ENCODE measurements around the gene SEMA4B. TPM values are rescaled to one million over a fixed set of nuclear protein-coding genes. Genes with fewer than 3 reads are reported as not detected.
A peak's percentile ranks its signal among the peaks of the same experiment; 100 is the strongest.
"Not testable (repeated sequence)": the region's sequence is repeated elsewhere in the genome, so short reads cannot be mapped to it uniquely, and the experiment has no call there.

SEMA4B gene
- polyA plus RNA-seq, 3 donors = 13.2 to 65.0 (median 22.0) TPM

DNA sequence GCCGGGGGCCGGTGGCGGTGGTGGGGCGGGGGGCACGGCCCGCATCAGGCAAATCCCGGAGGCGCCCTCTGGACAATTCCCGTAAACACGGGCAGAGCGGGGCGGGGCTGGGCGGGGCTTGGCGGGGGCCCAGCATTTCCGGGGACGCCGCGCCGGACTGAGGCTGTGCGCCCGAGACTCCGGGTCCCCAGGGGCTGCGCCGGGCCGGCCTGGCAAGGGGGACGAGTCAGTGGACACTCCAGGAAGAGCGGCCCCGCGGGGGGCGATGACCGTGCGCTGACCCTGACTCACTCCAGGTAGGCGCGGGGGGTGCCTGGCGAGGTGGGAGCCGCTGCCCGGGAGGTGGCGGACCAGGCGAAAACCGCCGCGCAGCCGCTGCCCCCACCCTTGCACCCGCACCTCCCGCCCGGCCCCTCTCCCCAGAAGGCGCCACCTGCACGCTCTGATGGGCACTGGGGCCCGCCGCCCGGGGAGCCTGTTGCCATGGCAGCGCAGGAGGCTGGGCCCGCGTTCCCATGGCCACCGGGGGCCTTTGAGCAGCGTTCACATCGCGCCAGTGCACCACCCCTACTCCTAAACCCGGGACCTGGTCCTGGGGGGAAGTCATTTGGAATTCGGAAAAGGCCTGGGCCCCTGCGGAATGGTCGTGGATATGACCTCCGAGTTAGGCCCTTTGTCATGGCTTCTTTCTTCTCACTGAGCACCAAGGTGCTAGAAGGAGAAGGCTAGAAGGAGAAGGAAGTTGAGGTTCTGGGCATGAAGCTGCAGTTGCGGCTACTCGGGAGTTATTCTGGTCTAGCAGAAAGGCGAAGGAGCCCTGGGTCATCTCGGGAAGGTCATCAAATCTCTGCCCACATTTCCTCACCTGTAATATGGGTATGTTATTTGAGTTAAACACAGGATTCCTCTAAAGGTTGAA, 16.1 kb upstream of the SEMA4B start:
- Histone ChIP-seq H3K9ac (ENCODE audit: insufficient read depth, low read length, poor library complexity, severe bottlenecking) (peak overlapping the region; percentile 75), H2AFZ (ENCODE audit: insufficient read depth, low read depth, low read length, poor library complexity, severe bottlenecking) (peak overlapping the region; percentile 72), H3K4me3 (replicated peaks in 1 of 3; ENCODE audit: low read depth in 2 of 3, low read length in 3 of 3) (peak overlapping the region; percentile 73 to 91 (median 90)), H3K79me2 (ENCODE audit: insufficient read depth, low read length) (peaks cover 44% of the 10 kb centered on the region), H3K27ac (ENCODE audit: low read depth in 1 of 2, low read length in 2 of 2) (peak overlapping the region; percentile 59 to 75), H3K9me3 (replicated peaks in 1 of 2; ENCODE audit: control insufficient read depth in 1 of 2, insufficient read depth in 1 of 2, low read length in 2 of 2) (no peaks in the 10 kb centered on the region), H3K36me3 (replicated peaks in 1 of 2; ENCODE audit: control insufficient read depth in 1 of 2, insufficient read depth in 2 of 2, low read length in 2 of 2) (no peaks in the 10 kb centered on the region), H3K27me3 (ENCODE audit: control insufficient read depth in 2 of 2, insufficient read depth in 2 of 2, low read length in 2 of 2) (no peaks in the 10 kb centered on the region), H4K20me1 (ENCODE audit: insufficient read depth, low read length) (peaks cover 29% of the 10 kb centered on the region), H3K4me2 (replicated peaks; ENCODE audit: extremely low read depth, low read length, poor library complexity, severe bottlenecking) (peak overlapping the region; percentile 91), H3K4me1 (ENCODE audit: control insufficient read depth in 1 of 2, insufficient read depth in 2 of 2, low read length in 2 of 2) (peaks cover 54 to 70% of the 10 kb centered on the region in 2 donors)
- Mint-ChIP-seq H3K27ac (peak overlapping the region; percentile 76 to 90 (median 83)), H3K4me3 (peak overlapping the region; percentile 84 to 94), H3K4me1 (peaks cover 56% of the 10 kb centered on the region), H3K9me3 (peaks cover 0 to 4% (median 0%) of the 10 kb centered on the region in 7 donors), H3K36me3 (peaks cover 3% of the 10 kb centered on the region in 2 donors), H3K27me3 (ENCODE audit: low read depth in 3 of 3) (peaks cover 3 to 9% (median 4%) of the 10 kb centered on the region in 3 donors)
- TF ChIP-seq, protein P1, sequence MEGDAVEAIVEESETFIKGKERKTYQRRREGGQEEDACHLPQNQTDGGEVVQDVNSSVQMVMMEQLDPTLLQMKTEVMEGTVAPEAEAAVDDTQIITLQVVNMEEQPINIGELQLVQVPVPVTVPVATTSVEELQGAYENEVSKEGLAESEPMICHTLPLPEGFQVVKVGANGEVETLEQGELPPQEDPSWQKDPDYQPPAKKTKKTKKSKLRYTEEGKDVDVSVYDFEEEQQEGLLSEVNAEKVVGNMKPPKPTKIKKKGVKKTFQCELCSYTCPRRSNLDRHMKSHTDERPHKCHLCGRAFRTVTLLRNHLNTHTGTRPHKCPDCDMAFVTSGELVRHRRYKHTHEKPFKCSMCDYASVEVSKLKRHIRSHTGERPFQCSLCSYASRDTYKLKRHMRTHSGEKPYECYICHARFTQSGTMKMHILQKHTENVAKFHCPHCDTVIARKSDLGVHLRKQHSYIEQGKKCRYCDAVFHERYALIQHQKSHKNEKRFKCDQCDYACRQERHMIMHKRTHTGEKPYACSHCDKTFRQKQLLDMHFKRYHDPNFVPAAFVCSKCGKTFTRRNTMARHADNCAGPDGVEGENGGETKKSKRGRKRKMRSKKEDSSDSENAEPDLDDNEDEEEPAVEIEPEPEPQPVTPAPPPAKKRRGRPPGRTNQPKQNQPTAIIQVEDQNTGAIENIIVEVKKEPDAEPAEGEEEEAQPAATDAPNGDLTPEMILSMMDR (IDR thresholded peaks at IDR 0.05) = no peak
- intact Hi-C loops (cut with micrococcal nuclease) = no loop called here
- WGBS (ENCODE audit: insufficient coverage) = 1% methylated on average over 58 of the region's 67 CpGs
- peak in 2 of 3 donors; percentile 54 to 66 for DNase-seq

DNA sequence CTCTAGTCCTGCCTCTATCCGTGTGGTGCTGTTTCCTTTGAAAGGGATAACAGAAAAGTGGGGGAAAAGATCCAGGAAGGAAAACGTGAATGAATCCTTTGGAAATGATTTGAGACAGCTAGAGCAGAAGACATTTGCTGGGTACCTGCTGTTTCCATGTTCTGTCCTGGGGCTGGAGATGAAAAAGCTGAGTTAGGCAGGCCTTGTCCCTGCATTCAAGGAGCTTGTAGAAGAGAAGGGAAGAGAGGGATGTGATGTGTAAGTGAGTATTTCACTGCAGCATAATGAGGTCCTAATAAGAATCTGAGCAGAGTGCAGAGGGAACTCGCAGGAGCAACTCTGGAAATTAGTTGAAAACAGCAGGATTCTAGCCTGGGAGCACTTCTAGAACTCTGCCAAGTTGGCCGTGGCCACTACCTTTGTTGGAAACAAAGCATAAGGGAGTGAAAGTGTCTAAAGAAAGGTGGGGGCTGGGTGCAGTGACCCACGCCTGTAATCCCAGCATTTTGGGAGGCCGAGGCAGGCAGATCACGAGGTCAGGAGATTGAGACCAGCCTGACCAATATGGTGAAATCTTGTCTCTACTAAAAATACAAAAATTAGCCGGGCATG, 13.8 kb upstream of the SEMA4B start:
- H3K27ac Mint-ChIP-seq = peak overlapping the region; percentile 57 to 95 (median 86)
- Histone ChIP-seq H3K9ac (ENCODE audit: insufficient read depth, low read length, poor library complexity, severe bottlenecking) (no peak overlapping the region), H3K4me2 (replicated peaks; ENCODE audit: extremely low read depth, low read length, poor library complexity, severe bottlenecking) (peak overlapping the region; percentile 44), H2AFZ (ENCODE audit: insufficient read depth, low read depth, low read length, poor library complexity, severe bottlenecking) (no peak overlapping the region), H3K9me3 (replicated peaks in 1 of 2; ENCODE audit: control insufficient read depth in 1 of 2, insufficient read depth in 1 of 2, low read length in 2 of 2) (no peaks in the 10 kb centered on the region), H3K27ac (ENCODE audit: low read depth in 1 of 2, low read length in 2 of 2) (peak overlapping the region; percentile 18 to 73), H3K4me3 (replicated peaks in 1 of 3; ENCODE audit: low read depth in 2 of 3, low read length in 3 of 3) (peak overlapping the region in 1 of 3 experiments; percentile 40), H3K27me3 (ENCODE audit: control insufficient read depth in 2 of 2, insufficient read depth in 2 of 2, low read length in 2 of 2) (no peaks in the 10 kb centered on the region), H3K4me1 (ENCODE audit: control insufficient read depth in 1 of 2, insufficient read depth in 2 of 2, low read length in 2 of 2) (peaks cover 77 to 84% of the 10 kb centered on the region in 2 donors), H4K20me1 (ENCODE audit: insufficient read depth, low read length) (peaks cover 52% of the 10 kb centered on the region), H3K79me2 (ENCODE audit: insufficient read depth, low read length) (peaks cover 66% of the 10 kb centered on the region), H3K36me3 (replicated peaks in 1 of 2; ENCODE audit: control insufficient read depth in 1 of 2, insufficient read depth in 2 of 2, low read length in 2 of 2) (no peaks in the 10 kb centered on the region)
- peaks cover 74% of the 10 kb centered on the region for H3K4me1 Mint-ChIP-seq
- DNase-seq = no peak
- WGBS (ENCODE audit: insufficient coverage) = 94% methylated on average over 3 of the region's 8 CpGs
- peak overlapping the region in 1 of 2 donors; percentile 13 for H3K4me3 Mint-ChIP-seq
- TF ChIP-seq, protein P1 (IDR thresholded peaks at IDR 0.05) = no peak
- peaks cover 0 to 5% (median 3%) of the 10 kb centered on the region in 3 donors for H3K27me3 Mint-ChIP-seq (ENCODE audit: low read depth in 3 of 3)
- H3K36me3 Mint-ChIP-seq = peaks cover 3% of the 10 kb centered on the region in 2 donors
- intact Hi-C loops (cut with micrococcal nuclease) = no loop called here
- H3K9me3 Mint-ChIP-seq = peaks cover 0 to 4% (median 0%) of the 10 kb centered on the region in 7 donors

DNA sequence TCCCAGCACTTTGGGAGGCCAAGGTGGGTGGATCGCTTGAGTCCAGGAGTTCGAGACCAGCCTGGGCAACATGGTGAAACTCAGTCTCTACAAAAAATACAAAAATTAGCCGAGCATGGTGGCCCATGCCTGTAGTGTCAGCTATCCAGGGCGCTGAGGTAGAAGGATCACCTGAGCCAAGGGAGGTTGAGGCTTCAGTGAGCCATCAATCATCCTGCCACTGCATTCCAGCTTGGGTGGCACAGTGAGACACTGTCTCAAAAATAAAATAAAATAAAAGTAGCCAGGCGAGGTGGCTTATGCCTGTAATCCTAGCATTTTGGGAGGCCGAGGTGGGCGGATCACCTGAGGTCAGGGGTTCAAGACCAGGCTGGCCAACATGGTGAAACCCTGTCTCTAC, 13.1 kb upstream of the SEMA4B start:
- H2AFZ ChIP-seq (ENCODE audit: insufficient read depth, low read depth, low read length, poor library complexity, severe bottlenecking); H3K4me3 ChIP-seq (replicated peaks in 1 of 3; ENCODE audit: low read depth in 2 of 3, low read length in 3 of 3); H3K36me3 ChIP-seq (replicated peaks in 1 of 2; ENCODE audit: control insufficient read depth in 1 of 2, insufficient read depth in 2 of 2, low read length in 2 of 2); H3K9ac ChIP-seq (ENCODE audit: insufficient read depth, low read length, poor library complexity, severe bottlenecking); H3K27me3 Mint-ChIP-seq (ENCODE audit: low read depth in 3 of 3); H3K27me3 ChIP-seq (ENCODE audit: control insufficient read depth in 2 of 2, insufficient read depth in 2 of 2, low read length in 2 of 2); H3K4me2 ChIP-seq (replicated peaks; ENCODE audit: extremely low read depth, low read length, poor library complexity, severe bottlenecking); DNase-seq; H3K4me3 Mint-ChIP-seq; H3K9me3 ChIP-seq (replicated peaks in 1 of 2; ENCODE audit: control insufficient read depth in 1 of 2, insufficient read depth in 1 of 2, low read length in 2 of 2); H3K36me3 Mint-ChIP-seq; intact Hi-C loops (cut with micrococcal nuclease); H3K9me3 Mint-ChIP-seq: not testable (repeated sequence)
- Histone ChIP-seq H4K20me1 (ENCODE audit: insufficient read depth, low read length) (peaks cover 57% of the 10 kb centered on the region), H3K4me1 (ENCODE audit: control insufficient read depth in 1 of 2, insufficient read depth in 2 of 2, low read length in 2 of 2) (peaks cover 84 to 91% of the 10 kb centered on the region in 2 donors), H3K79me2 (ENCODE audit: insufficient read depth, low read length) (peaks cover 71% of the 10 kb centered on the region), H3K27ac (ENCODE audit: low read depth in 1 of 2, low read length in 2 of 2) (peak overlapping the region; percentile 70)
- WGBS (ENCODE audit: insufficient coverage) = 97% methylated on average over 5 of the region's 7 CpGs
- Mint-ChIP-seq H3K27ac (peak overlapping the region; percentile 57 to 95 (median 86)), H3K4me1 (peaks cover 81% of the 10 kb centered on the region)
